Measurements from ENCODE around the gene DIO1. TPM values are rescaled to one million over a fixed set of nuclear protein-coding genes. Genes with fewer than 3 reads are reported as not detected.

The DIO1 gene
- total and polyA plus RNA-seq, 2 donors (not counting 1 experiment from before 2014, with no cell fraction given), result not detected

DNA sequence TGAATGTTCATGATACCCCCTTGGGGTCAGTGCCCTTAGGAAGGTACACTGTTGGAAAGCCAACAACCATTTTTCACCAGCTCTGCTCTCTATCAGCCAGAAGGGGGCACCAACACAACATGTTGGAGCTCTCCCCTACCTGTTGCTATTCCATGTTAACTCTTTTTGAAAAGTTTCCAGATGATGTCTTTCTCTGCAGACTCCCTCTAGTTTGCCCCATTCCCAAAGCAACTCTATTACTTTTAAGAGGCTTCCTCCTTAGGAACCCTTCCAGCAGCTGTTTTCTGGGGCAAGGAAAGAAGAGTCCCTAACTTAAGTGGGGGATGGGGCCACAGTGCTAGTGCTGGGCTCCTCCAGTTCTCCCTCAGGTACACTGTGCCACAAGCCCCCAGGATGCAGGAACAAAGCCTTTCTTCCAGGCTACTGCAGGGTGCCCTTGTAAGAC, 33.0 kb upstream of the DIO1 start:
- Histone ChIP-seq H3K4me1 (ENCODE audit: control insufficient read depth in 2 of 2, insufficient read depth in 2 of 2, low read length in 2 of 2) (peaks cover 10 to 15% of the 10 kb centered on the region in 2 donors), H3K4me2 (replicated peaks; ENCODE audit: low read depth, low read length, poor library complexity, severe bottlenecking) (no peak overlapping the region), H4K20me1 (ENCODE audit: control insufficient read depth, insufficient read depth, low read length, poor library complexity, severe bottlenecking) (no peaks in the 10 kb centered on the region), H3K79me2 (ENCODE audit: control insufficient read depth, insufficient read depth, low read length) (no peaks in the 10 kb centered on the region), H3K27me3 (replicated peaks in 1 of 4; ENCODE audit: control extremely low read depth in 1 of 4, control insufficient read depth in 3 of 4, insufficient read depth in 4 of 4, low read length in 3 of 4) (no peaks in the 10 kb centered on the region), H3K9ac (ENCODE audit: low read length) (no peak overlapping the region), H3K27ac (ENCODE audit: low read length in 2 of 2) (no peak overlapping the region), H3K4me3 (ENCODE audit: control extremely low read depth in 1 of 5, extremely low read depth in 1 of 5, insufficient read depth in 1 of 5, low read depth in 2 of 5, low read length in 4 of 5) (no peak overlapping the region), H3K9me3 (ENCODE audit: control extremely low read depth in 1 of 3, control insufficient read depth in 2 of 3, insufficient read depth in 1 of 3, low read length in 2 of 3) (no peaks in the 10 kb centered on the region), H3K36me3 (replicated peaks in 1 of 2; ENCODE audit: control extremely low read depth in 1 of 2, control insufficient read depth in 1 of 2, extremely low read depth in 1 of 2, insufficient read depth in 2 of 2, low read length in 1 of 2) (peaks cover 0 to 43% of the 10 kb centered on the region in 2 experiments), H2AFZ (ENCODE audit: insufficient read depth, low read depth, low read length, poor library complexity, severe bottlenecking) (no peak overlapping the region)
- intact Hi-C loops (cut with micrococcal nuclease), result loop anchor here (1.0 kb wide), 4 partner anchors 88 to 949 kb away; no protein-coding TSS in a partner anchor
- ChIA-PET POLR2A (interaction anchor here (0.6 to 0.7 kb wide), 2 partner anchors 24 to 85 kb away, joined by 3 to 4 read pairs; partner anchors contain the start of genes IFT25 and LRRC42), CTCF (interaction anchor here (0.6 to 7.7 kb wide), 39 partner anchors 9 to 950 kb away, joined by 3 to 180 read pairs (median 4); partner anchors contain the start of genes DIO1, IFT25, LRRC42 and SSBP3)
- Mint-ChIP-seq H3K4me1 (peaks cover 23% of the 10 kb centered on the region), H3K4me3 (no peak overlapping the region), H3K9me3 (ENCODE audit: insufficient read depth) (no peaks in the 10 kb centered on the region), H3K27ac (no peak overlapping the region), H3K27me3 (no peaks in the 10 kb centered on the region)
- peak; percentile 70 for DNase-seq
- no peak for TF ChIP-seq EZH2 (IDR thresholded peaks at IDR 0.05; ENCODE audit: borderline replicate concordance, insufficient read depth, low read depth, low read length, poor library complexity, severe bottlenecking)
- TF ChIP-seq, protein P1, sequence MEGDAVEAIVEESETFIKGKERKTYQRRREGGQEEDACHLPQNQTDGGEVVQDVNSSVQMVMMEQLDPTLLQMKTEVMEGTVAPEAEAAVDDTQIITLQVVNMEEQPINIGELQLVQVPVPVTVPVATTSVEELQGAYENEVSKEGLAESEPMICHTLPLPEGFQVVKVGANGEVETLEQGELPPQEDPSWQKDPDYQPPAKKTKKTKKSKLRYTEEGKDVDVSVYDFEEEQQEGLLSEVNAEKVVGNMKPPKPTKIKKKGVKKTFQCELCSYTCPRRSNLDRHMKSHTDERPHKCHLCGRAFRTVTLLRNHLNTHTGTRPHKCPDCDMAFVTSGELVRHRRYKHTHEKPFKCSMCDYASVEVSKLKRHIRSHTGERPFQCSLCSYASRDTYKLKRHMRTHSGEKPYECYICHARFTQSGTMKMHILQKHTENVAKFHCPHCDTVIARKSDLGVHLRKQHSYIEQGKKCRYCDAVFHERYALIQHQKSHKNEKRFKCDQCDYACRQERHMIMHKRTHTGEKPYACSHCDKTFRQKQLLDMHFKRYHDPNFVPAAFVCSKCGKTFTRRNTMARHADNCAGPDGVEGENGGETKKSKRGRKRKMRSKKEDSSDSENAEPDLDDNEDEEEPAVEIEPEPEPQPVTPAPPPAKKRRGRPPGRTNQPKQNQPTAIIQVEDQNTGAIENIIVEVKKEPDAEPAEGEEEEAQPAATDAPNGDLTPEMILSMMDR (IDR thresholded peaks at IDR 0.05), result peak; percentile 90
- peak; percentile 62 for ATAC-seq (ENCODE audit: low read depth)

DNA sequence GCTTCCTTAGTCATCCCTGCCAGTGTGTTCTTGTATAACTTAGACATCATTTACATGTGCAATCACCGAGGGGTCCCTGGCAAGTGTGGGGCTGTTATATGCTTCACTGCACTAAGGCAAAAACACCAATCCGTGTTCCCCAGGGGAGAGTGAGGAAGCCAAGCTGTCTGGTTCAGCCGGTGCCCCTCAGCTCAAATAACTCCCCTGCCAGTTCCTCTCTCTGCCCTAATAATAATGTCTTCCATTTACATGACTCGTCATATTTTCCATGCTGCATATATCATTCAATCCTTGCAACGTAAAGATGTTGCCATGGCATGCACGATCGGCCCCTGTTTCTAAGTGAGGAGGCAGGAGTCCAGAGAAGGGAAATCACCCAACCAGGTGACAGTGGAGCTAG, 31.5 kb upstream of the DIO1 start:
- CTCF ChIA-PET, result interaction anchor here (1.2 to 7.7 kb wide), 8 partner anchors 15 to 101 kb away, joined by 3 to 180 read pairs (median 24); partner anchors contain the start of genes IFT25 and LRRC42
- H3K4me3 Mint-ChIP-seq, result no peak overlapping the region

More for the DNA sequence above, 31.5 kb upstream of the DIO1 start:
- Mint-ChIP-seq H3K27ac (peak overlapping the region; percentile 47), H3K27me3 (no peaks in the 10 kb centered on the region), H3K9me3 (ENCODE audit: insufficient read depth) (no peaks in the 10 kb centered on the region), H3K4me1 (peaks cover 23% of the 10 kb centered on the region)
- peak overlapping the region; percentile 14 for H3K4me2 ChIP-seq (replicated peaks; ENCODE audit: low read depth, low read length, poor library complexity, severe bottlenecking)
- TF ChIP-seq, protein P1 (IDR thresholded peaks at IDR 0.05), result no peak
- TF ChIP-seq EZH2 (IDR thresholded peaks at IDR 0.05; ENCODE audit: borderline replicate concordance, insufficient read depth, low read depth, low read length, poor library complexity, severe bottlenecking), result no peak
- no peaks in the 10 kb centered on the region for H4K20me1 ChIP-seq (ENCODE audit: control insufficient read depth, insufficient read depth, low read length, poor library complexity, severe bottlenecking)
- H3K79me2 ChIP-seq (ENCODE audit: control insufficient read depth, insufficient read depth, low read length), result no peaks in the 10 kb centered on the region
- peak; percentile 78 for ATAC-seq (ENCODE audit: low read depth)
- no peak overlapping the region for H3K9ac ChIP-seq (ENCODE audit: low read length)
- no peak for DNase-seq
- H3K4me1 ChIP-seq (ENCODE audit: control insufficient read depth in 2 of 2, insufficient read depth in 2 of 2, low read length in 2 of 2), result peaks cover 10 to 15% of the 10 kb centered on the region in 2 donors
- no peaks in the 10 kb centered on the region for H3K27me3 ChIP-seq (replicated peaks in 1 of 4; ENCODE audit: control extremely low read depth in 1 of 4, control insufficient read depth in 3 of 4, insufficient read depth in 4 of 4, low read length in 3 of 4)
- no peak overlapping the region for H3K27ac ChIP-seq (ENCODE audit: low read length in 2 of 2)
- peaks cover 5 to 37% of the 10 kb centered on the region in 2 experiments for H3K36me3 ChIP-seq (replicated peaks in 1 of 2; ENCODE audit: control extremely low read depth in 1 of 2, control insufficient read depth in 1 of 2, extremely low read depth in 1 of 2, insufficient read depth in 2 of 2, low read length in 1 of 2)
- intact Hi-C loops (cut with micrococcal nuclease), result no loop called here
- no peak overlapping the region for H3K4me3 ChIP-seq (ENCODE audit: control extremely low read depth in 1 of 5, extremely low read depth in 1 of 5, insufficient read depth in 1 of 5, low read depth in 2 of 5, low read length in 4 of 5)
- H3K9me3 ChIP-seq (ENCODE audit: control extremely low read depth in 1 of 3, control insufficient read depth in 2 of 3, insufficient read depth in 1 of 3, low read length in 2 of 3), result no peaks in the 10 kb centered on the region
- POLR2A ChIA-PET, result interaction anchor here (0.6 kb wide), 1 partner anchor 83 kb away, joined by 3 read pairs; the partner anchor contains the start of gene IFT25
- no peak overlapping the region for H2AFZ ChIP-seq (ENCODE audit: insufficient read depth, low read depth, low read length, poor library complexity, severe bottlenecking)
- 6% methylated on average over 5 of the region's 7 CpGs for WGBS (ENCODE audit: insufficient coverage)
